Activated CD4-positive, alpha-beta T cell treated with anti-CD3 and anti-CD28 coated beads, Interleukin-2, amount 50 U/mL, for 1 hour (primary cell): ENCODE data around the gene C17orf50.
"Not testable (repeated sequence)": the region's sequence is repeated elsewhere in the genome, so short reads cannot be mapped to it uniquely, and the experiment has no call there.

Experiments used
- DNase-seq: peaks from one replicate; pipeline ENCODE4 v3.0.0-alpha.2; 2020

C17orf50 gene

GRCh38 chr17:35735036-35735805, 25.5 kb upstream of the C17orf50 start:
- no peak for DNase-seq

DNA sequence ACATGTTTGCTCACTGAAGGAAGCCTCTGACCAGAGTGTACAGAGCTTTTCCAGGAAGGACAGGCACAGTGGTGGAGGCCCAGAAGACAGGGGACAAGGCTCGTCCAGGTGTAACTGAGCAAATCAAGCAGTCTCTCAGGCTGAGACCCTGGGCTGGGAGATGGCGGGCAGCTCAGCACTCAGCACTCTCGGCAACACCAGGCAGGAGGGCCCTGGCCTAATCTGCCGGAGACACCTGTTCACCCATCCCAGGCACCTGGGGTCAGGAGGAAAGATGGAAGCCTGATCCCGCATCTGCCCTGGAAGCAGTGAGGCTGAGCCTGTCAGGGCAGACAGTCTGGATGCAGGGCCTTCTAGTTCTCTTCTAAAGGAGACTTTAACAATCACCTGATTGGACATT, 24.5 kb upstream of the C17orf50 start:
- no peak for DNase-seq

DNA sequence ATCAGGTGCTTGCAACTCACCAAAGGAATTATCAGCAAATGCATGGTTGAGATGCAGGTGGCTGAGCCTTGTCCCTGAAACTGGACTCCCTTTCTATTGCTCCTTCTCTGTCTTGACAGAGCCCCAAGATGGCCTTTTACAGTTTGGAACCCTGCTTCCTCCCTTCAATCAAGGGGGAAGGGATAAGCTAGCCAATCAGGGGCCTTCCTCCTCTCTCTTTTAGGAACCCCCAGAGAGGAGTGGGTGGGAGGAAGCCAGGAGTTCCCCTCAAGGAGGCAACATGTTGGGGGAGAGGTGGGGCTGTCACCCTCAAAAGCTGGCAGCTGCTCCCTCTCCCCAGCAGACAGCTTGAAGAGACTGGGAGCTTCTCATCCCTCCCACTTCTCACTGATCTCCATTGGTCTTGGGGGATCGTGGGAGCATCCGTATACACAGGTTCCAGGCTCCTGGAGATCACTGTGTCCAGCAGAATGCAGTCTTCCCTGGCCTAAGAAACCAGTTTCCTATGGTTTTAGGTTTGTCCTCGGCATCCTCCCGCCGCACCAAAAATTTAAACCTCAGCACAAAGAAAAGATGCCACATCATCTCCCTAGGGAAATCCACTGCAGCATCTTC, 22.1 kb upstream of the C17orf50 start:
- DNase-seq, result no peak

DNA sequence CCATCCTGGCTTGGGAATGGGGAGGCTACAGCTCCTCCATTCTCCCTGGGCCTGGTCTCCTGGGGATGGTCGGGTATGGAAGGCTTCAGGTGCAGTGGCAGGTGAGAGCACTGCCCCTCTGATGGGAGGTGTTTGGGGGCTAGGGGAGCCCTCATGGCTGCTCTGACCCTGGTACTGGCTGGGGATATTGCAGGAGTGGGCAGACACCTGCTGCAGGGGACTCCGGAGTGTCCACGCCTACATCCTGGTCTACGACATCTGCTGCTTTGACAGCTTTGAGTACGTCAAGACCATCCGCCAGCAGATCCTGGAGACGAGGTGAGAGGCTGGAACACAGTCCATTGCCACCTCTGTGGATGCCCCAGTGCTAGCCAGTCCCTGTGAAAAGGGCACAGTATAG, 20.5 kb upstream of the C17orf50 start:
- DNase-seq, result no peak

GRCh38 chr17:35740997-35741931, 19.4 kb upstream of the C17orf50 start:
- DNase-seq, result no peak

DNA sequence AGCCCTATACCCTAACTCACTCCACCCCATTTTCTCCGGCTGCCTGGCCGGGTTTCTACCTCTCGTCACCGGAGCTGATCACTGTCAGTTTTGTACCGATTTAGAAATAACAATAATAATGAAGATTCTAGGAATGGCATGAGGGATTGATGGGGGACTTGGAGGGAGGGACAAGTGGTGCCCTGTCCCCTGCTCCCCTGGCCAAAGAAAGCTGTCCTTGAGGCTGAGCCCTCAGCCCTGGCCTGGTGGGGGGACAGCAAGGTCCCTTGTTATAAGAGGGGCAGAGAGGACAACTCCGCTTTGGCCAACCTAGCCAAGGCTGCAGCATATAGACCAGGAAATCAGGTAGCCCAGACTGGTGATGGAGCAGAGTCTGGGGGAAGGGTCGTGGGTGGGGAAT, 18.2 kb upstream of the C17orf50 start:
- DNase-seq, result no peak

- no peak for DNase-seq
These were observed 17.7 kb upstream of the C17orf50 start for GRCh38 chr17:35742896-35743477.

GRCh38 chr17:35743626-35744328, 16.9 kb upstream of the C17orf50 start:
- DNase-seq, result no peak

DNA sequence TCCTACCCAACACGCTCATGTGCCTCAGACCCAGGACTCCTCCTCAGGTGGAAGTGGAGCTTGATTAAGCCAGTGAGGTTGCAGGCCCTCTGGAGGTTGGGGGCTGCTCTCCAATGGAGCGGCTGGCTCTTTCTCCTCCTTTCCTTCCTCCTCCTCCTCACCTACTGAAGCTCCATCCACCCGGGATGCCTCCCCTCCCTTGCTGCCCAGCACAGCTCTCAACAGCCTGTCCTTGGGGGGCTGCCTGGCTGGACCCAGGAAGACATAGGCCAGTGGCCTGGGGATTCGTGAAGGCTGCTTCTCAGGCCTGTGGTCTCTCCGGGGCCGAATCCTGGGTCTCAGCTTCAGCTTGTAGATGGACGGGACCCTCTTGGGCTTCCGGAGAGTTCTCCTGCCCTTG, 15.9 kb upstream of the C17orf50 start:
- DNase-seq, result no peak

- no peak for DNase-seq
These were observed 15.4 kb upstream of the C17orf50 start for GRCh38 chr17:35745246-35745645.

- no peak for DNase-seq
These were observed 14.9 kb upstream of the C17orf50 start for GRCh38 chr17:35745749-35746320.

DNA sequence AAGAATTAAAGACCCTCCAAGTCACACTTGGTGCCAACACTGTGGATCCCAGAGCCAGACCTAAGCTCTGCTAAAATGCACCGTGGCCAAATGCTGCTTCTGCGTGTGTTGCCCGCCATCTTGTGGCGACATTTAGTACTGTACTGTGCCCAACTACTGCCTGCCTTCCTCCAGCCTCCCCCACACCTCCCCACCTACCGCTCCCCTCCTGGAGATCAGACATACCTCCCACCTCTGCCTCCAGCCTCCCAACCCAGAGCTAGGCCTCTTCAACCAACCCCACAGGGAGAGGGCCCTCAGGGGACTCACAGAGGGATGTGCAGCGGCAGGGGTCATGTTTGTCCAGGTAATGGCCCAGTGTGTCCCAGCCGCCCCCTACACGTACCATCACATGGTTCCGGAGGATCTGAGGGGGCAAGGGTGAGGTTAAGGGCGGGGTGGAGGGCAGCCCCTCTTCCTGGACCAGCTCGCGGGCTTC, 13.1 kb upstream of the C17orf50 start:
- peak; percentile 79 for DNase-seq

- DNase-seq, result no peak
These were observed 12.3 kb upstream of the C17orf50 start for GRCh38 chr17:35748341-35748841.

DNA sequence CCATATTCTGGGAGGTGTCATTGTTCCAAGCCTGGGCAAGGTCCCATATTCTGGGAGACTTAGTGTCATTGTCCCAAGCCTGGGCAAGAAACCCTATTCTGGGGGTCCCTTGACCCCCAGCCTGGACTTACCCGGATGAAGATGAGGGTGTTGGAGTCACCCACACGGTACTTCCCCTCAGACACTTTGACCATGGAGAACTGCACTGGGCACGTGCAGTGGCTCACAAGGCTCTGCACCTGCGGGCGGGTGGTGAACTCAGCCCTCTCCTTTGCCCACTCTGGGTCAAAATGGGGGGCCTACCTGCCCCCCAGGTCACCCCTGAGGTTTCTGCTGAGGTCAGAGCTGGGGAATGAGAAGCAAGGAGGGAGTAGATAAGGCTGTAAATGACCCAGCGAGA, 11.7 kb upstream of the C17orf50 start:
- no peak for DNase-seq

- DNase-seq, result no peak
These were observed 10.9 kb upstream of the C17orf50 start for GRCh38 chr17:35749560-35750412.

- no peak for DNase-seq
These were observed 9.9 kb upstream of the C17orf50 start for GRCh38 chr17:35750526-35751395.

DNA sequence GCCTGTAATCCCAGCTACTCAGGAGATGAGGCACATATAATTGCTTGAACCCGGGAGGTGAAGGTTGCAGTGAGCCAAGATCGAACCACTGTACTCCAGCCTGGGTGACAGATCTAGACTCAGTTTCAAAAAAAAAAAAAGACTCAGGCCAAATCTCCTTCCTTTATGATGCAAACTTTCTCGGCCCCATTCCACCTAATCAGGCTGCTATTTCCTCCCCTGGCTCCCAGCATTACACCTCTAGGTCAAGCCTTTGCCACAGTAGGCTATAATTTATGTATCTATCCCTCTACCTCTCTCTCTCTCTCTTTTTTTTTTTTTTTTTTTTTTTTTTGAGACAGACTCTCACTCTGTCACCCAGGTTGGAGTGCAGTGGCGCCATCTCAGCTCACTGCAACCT, 9.1 kb upstream of the C17orf50 start:
- not testable (repeated sequence) for DNase-seq

- DNase-seq, result no peak
These were observed 8.2 kb upstream of the C17orf50 start for GRCh38 chr17:35752471-35752870.

DNA sequence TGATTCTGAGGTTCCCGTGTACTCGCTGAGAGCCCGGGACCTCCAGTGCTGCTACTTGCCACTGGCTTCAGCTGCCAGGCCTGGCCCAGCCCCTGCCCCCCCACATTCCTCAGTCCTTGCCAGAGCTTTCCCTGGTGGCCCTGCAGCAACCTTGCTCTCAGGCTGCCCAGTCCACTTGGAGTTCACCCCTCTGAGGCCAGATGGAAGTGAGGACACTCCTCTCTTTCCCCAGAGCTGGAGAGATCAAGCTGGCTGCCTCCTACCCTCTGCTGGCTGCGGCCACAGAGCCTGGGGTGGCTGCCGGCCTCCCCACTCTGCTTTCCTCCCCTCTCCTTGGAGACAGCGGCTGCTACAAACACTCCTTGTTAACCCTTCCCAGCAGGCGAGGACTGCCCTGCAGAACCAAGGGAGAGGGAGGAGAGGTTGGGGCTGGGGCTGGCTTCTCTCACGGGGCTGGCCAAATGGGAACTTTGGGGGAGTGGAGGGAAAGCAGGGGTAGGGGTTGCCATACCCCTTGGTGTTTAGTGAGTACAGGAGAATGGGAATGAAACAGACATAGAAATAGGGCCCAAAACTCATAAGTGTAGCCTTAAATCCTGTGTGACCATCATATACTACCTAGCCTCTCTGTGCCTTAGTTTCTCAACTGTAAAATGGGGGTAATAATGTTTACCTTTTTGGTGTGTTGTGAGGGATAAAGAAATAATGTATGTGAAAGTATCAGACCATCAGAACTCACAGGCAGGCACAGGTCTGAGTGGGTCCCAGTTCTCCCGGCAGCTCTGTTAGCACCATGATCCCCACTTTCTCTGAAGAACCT, 7.5 kb upstream of the C17orf50 start, which contains the start of gene GAS2L2:
Gene GAS2L2 (minus strand): TSS at position 295 of the 820 bp plus-strand sequence. CDS start 389 bp downstream, outside the sequence.
- no peak for DNase-seq
